Tibial nerve (tissue), 3 donors: ENCODE measurements around the gene GPER1.
"Not testable (repeated sequence)": the region's sequence is repeated elsewhere in the genome, so short reads cannot be mapped to it uniquely, and the experiment has no call there.

Experiments used
- CTCF ChIP-seq, 5 experiments: fragments of 200-600 bp in 3 of 5; fragments of 450-650 bp in 2 of 5; sonication (generic) in 3 of 5; IDR thresholded peaks; one replicate each; pipeline ENCODE4 v1.5.1; 2016 to 2019; ENCODE audit warnings: antibody characterized with exemption in 5 of 5, mild to moderate bottlenecking in 3 of 5, moderate library complexity in 2 of 5
- POLR2A ChIP-seq, 2 donors: fragments of 450-650 bp; IDR thresholded peaks; one replicate each; pipeline ENCODE4 v1.6.1; 2017; ENCODE audit warnings: antibody characterized with exemption in 2 of 2, mild to moderate bottlenecking in 2 of 2, moderate library complexity in 2 of 2

DNA sequence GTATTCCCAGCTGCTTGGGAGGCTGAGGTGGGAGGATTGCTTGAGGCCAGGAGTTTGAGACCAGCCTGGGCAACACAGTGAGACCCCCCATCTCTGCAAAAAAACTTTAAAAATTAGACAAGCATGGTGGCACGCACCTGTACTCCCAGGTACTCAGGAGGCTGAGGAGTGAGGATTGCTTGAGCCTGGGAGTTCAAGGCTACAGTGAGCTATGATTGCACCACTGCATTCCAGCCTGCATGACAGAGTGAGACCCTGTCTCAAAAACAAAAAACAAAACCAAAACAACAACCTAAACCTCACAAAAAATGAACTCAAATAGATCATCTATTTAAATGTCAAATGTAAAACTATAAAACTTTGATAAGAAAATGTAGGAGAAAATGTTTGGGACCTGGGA is 47.7 kb upstream of the GPER1 start:
- TF ChIP-seq CTCF, POLR2A (IDR thresholded peaks at IDR 0.05): not testable (repeated sequence)
